GM21390 (cell line): ENCODE data around the gene PTPRF.

Experiments
- ATAC-seq: cut with Tn5 transposase; IDR thresholded peaks from one replicate; pipeline ENCODE4 v1.9.1; 2021; ENCODE audit not compliant: unreplicated experiment

The PTPRF gene

DNA sequence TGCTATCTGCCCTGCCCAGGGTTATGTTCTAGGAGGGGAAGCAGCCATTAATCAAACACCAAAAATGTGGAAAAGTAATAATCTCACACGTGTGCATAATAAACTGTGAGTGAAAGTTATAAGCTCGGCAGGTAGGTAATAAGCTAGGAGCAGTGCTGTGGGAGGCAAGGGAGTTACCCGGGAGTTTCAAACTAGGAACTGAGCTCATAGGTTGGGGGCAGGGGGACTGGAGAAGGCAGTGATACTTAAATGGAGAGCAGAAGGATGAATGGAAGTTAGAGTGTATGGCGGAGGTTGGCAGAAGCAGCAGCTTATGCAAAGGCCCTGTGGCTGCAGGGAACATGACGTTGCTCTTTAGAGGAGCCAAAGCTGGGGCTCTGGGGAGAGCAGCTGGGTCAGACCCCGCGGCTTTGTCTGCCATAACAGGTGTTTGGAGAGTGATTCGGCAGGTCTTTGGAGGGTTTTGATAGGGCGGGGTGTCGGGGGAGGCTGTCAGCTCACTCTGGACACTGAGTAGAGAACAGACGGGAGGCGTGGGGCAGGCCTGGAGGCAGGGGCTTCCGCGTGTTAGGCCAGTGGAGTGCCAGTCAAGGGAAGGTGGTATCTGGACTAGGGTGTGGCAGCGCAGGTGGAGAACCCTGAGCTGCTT is 20.0 kb downstream of the PTPRF start:
- ATAC-seq: no peak

DNA sequence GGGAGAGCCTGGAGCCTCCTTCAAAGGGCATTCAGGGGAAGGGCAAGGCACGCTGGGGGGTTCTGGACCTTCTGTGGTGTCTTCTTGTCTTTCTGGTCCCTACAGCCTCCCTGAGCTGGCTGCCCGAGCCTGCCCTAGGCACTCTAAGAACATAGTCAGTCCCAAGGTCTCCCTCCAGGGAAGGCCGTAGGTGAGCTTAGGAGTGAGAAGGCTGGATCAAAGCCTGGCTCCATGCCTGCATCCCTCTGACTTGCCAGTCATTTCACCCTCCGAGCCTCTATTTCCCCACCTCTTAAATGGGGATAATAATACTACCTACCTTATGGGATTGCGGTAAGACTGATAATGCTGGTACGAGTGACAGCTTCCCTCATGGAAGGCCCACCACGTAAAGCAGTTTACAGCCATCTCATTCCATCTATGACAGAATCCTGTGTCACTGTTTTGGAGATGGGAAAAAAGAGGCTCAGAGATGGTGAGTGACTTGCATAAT is 20.8 kb downstream of the PTPRF start:
- ATAC-seq: no peak

DNA sequence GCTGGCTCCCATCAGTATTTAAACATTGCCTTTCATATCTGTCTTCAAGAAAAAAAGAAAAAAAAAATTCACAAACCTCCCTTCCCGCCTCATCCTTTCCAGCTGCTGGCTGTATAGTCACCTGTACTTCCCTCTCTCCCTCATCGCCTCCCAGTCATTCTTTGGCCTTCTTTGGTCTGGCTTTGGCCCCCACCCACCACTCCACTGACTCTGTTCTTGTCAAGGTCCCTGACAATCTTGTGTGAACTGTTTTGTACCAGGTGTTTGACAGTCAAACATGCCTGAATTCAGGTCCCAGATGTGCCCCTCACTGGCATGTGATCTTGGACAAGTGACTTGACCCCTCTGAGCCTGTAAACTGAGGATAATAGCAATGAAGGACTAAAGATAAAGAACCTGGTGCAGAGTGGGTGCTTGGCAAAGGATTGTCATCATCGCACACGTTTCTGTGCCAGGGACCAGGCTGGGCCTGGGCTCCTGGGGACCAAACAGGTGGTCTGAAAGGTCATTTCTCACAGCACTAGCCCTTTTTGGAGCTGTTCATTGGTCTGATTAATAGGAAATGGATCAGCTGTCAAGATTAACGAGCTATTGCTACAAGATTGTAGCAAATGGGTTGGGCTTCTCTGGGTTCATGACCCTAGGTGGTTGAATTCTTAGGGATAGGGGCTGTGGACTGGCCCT is 21.5 kb downstream of the PTPRF start:
- ATAC-seq: no peak

DNA sequence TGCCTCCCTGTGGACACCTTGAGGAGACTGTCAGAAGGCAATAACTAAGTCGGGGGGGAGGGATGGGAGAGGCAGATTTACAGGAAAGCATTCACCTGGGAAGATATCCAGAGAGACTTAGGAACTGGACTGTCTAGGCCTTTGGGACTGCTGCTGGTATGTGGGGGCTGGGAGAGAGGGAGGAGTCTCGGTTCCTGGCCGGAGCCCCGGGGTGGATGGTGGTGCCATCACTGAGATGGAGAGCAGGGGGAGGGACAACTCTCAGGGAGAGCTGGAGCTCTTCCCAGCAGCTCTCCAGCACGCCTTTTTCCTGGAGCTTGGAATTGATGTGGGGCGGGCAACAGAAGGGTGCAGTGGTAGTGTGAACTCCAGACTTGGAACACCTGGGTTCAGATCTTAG is 22.1 kb downstream of the PTPRF start:
- ATAC-seq: no peak

DNA sequence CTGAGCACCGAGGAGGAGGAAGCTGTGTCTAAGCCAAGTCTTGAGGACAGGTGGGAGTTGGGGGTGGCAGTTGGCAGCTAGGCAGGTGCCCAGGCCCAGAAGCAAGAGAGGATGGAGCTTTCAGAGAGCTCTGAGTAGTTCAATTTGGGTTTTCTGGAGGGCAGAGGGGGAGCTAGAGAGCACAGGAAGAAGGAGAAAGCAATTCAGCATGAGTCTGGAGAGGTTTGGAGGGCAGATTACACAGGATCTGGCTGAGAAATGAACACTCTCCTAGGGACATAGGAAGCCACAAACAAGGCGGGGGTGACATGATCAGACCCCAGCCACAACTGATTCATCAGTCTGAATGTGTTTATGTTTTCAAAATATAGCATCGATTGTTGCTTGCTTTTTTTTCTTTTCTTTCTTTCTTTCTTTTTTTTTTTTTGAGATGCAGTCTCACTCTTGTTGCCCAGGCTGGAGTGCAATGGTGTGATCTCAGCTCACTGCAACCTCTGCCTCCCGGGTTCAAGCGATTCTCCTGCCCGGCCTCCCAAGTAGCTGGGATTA is 23.8 kb downstream of the PTPRF start:
- no peak for ATAC-seq

DNA sequence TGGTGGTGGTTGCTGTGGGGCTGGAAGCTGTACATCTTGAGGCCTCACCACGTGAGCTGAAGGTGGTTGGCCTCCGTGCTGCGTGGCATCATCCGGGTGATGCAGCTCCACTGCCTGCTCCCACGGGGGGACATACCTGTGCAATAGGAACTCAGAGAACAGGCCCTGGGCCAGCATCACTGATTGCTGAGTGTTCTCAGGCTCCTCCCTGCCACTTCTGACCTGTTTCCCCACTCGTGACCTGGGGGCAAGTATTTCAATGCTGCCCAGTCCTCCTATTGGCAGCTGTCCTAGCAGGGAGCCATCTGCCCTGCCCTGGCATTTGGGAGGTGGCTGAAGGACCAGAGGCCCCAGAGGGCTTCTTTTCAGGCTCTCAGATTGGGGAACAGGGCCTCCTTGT is 26.1 kb downstream of the PTPRF start:
- ATAC-seq: no peak

DNA sequence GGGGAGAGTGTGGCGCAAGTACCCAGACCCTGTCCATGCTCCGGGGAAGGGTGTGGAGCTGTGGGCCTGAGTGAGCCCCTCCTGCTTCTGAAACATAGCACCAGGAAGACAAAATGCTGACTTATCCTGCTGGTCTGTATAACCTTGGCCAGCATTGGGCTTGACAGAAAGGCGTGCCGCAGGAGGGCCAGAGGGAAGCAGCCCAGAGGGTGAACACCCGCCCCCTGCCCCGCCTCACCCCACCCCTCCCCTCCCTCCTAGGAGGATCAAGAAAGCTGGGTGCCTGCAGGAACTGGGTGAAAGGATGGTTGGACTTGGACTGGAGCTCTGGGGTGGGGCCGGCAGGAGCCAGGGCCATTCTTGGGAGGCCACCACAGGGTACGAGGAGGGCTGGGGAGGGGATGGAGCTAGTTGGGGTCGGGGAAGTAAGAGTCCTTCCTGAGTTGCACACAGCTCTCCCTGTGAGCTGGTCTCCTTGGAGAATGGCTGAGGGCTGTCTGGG is 27.1 kb downstream of the PTPRF start:
- ATAC-seq: no peak

DNA sequence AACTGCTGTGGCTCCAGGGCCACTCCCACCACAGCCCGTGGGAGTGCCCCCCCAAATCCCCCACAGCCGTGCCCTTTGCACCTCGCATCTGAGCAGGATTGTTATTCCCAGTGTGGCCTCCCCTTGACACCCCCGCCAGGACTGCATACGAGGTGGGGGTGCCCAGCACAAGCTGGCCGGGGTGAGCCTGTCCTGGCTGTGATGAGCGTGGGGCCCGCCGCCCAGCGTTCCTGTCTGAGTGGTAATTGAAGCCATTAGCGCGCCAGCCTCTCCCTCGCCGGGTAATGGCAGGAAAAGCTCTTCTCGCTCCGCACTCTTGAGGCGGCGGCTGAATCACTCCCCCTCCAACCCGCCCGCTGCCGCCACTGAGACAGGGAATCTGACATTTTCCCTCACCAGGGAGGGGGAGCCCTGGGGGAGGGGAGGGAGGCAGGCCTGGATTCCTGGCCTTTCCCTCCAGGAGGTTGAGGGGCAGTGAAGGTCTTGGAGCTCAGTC is 27.7 kb downstream of the PTPRF start:
- no peak for ATAC-seq

DNA sequence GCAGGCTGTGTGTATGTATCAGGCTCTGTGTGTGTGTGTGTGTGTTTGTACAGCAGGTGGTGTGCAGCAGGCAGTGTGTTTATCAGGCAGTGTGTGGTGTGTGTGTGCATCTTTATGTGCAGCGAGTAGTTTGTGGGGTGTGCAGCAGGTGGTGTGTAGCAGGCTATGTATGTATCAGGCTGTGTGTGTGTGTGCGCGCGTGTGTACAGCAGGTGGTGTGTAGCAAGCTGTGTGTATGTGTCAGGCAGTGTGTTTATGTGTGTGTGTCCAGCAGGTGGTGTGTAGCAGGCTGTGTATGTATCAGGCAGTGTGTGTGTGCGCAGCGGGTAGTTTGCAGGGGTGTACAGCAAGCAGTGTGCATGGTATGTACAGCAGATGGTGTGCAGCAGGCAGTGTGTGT is 29.0 kb downstream of the PTPRF start:
- no peak for ATAC-seq

DNA sequence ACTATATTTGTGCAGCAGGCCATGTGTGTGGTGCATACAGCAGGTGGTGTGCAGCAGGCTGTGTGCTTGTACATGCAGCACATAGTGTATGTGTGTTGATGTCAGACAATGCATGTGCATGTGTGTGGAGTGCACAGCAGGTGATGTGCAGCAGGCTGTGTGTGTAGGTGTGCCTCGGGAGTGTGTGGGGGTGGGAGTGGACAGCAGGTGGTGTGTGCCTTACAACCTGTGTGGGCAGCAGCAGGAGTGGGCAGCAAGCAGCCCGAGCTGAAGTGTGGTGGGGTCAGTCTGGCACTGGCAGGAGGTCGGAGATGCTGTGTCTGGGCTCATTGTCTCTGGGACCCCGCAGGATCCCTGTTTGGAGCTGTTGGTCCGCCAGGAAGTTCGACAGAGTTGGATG is 29.6 kb downstream of the PTPRF start:
- no peak for ATAC-seq

DNA sequence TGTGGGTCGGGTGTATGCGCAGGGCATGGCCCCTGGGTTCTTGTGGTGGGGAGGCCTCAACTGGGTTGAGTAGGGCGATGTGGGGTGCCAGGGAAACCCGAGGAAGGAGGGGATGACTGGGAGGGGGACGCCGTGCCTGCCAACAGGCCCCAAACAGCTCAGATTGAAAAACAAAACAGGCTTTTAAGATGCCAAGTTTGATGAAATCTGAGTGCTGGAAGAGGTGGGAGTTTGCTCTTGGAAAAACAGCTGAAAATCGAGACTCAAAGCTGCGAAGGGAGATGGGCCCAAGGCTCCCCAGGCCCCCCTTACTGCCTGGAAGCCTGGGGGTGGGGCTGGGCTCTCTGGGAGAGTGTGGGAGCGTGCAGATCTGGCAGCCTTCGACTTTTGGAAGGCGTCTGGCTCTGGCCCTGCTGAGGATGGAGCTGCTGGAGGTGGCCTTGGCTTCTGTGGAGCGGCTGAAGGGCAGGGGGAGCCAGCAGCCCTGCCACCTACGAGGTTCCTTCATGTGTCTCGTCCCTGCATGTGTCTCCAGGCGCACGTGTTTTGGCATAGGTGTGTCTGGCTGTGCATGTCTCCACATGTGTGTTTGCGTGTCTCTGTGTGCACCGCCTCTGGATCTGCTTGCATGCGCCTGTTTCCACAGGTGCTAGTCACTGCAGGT is 33.3 kb downstream of the PTPRF start:
- ATAC-seq: no peak

DNA sequence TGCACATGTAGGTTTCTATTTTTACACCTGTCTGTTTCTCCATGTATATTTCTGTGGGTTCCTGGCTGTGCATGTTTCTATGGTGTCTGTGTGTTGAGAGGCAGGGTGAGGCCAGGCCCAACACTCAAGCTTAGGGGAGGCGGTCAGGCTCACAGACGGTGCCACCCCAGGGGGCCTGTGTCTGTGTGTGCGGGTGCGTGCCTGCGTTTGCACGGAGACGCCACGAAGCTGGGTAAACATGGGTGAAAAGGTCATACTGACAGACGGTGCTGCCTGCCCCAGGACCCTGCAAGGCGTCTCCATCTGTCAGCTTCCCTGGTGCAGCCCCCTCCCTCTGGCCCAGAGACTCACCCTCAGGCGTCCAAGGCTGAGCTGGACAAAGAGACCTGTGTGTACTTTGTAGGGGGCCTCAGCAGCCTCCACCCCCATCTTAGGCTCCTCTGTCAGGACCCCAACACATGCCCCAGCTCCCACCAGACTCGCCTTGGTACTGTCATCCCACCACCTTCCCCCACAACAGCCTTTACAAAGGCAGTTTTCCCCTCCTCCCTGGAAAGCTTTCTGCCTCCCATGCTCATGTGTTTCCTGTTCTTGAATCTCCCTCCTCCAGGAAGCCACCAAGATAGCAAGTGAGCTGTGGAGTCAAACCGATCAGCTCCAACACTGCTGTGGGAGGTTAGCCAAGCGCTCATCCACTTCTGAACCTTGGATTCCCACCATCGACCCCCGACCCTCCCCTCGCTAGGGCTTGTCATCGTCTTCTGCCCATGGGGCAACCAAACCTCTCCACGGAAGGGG is 34.1 kb downstream of the PTPRF start:
- no peak for ATAC-seq

DNA sequence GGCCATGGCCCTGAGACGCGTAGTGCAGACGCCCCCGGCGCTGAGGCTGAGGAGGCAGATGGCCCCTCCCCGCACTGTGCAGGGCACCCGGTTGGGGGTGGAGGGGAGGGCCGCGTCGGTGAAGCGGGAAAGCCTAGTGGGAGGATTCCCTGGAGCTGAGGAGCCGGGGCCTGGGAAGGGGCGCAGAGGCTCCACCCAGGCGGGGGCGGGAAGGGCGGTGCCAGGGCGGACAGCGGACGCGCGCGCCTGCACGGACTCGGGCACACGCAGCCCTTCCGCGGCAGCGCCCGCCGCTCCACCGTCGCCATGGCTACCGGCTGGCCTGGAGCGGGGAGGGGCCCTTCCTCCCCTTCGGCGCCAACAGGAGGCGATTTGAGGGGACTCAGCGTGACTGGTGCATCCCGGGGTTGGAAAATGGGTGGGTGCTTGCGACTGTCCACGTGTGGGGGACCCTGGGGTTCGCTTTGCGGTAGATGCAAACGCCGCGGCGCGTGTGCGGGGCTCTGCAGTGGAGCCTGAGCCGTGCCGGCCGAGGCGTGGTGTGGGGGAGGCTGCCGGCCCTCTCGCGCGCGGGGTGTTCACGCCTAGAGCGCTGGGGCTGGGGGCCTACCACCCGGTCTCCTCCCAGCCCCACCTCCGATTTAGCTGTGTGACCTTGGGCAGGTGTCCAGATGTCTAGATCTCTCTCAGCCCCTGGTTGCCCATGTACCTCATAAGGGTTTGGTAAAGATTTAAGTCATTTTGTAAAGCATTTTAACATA is 35.1 kb downstream of the PTPRF start:
- ATAC-seq: no peak

DNA sequence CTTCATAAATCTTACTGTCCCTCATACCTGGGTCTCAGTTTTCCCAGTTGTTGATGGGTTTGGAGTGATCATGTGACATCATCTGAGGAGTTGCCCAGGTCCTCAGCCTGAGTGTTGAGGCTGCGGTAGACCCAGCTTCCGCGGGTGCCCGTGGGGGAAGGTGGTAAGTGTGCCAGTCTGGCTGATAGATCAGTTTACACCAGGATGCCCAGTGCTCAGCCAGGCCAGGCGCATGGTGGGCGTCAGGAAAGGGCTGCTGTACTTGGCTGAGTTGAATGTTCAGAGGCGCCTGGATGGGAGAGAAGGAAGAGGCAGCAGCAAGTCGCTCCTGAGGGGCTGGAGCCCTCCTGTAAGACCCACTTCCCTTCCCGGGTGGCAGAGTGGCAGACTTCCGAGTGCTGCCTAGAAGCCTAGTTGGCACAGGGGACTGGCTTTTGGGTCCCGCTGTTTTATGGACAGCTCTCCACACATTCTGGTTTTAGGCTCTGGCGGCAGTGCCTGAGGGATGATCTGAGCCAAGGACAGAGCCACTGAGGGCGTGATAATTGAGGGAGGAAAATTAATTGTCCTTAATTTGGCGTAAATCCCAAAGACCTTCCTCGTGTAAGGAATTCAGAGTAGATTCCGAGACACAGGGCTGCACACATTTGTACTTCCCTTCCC is 35.8 kb downstream of the PTPRF start:
- ATAC-seq: no peak

DNA sequence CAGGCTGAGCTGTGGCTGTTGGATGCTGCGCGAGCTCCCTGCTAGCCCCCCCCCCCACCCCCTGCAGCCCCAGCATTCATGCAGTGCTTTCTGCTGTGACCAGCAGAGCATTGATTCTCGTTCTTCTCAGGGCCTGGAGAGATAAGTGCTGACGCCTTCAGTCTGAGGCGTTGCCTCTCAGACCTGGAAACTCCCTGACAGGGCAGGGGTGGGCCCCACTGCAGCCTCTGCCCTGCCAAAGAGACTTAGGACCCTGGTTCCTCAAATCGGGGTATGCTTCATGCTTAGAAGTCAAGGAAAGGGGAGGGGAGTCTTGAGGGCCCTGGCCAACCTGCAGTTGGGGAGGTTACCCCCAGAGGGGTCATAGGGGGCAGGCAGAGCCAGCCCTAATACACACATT is 38.5 kb downstream of the PTPRF start:
- ATAC-seq: no peak

DNA sequence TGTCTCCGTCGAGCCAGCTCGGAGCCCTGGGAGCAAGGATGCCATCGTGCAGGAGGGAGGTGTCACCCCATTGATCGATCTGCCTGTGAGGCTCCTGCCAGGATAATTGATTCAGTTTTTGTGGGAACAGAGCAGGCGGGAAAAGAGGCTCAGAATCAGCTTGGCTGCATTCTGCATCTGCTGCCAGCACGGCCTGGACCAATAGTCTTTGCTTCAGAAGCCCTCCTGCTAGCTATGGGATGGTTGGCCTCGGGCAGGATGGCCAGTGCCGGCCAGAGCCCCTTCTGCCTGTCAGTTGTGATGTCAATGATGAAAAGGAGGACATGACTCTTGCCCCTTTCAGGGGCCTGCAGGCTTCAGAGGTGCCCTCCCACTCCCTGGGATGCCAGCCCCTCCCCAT is 39.6 kb downstream of the PTPRF start:
- ATAC-seq: no peak

DNA sequence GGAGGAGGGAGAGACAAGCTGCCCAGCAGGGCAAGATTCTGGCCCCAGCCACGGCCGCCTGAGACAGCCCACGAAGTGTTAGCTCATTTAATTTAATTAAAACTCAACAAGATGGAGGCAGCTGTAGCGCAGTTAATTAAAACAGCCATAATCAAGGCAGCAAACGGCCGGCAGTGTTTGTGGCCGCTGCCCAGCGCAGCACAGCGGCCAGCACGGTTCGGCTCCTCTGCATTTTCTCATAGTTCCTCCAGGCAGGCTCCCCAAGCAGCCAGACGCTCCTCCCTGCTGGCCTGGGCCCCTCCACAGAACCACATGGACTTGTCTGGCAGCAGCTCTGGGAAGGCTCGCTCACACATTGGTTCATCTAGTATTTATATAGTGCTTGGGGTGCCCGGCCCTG is 40.0 kb downstream of the PTPRF start:
- no peak for ATAC-seq

DNA sequence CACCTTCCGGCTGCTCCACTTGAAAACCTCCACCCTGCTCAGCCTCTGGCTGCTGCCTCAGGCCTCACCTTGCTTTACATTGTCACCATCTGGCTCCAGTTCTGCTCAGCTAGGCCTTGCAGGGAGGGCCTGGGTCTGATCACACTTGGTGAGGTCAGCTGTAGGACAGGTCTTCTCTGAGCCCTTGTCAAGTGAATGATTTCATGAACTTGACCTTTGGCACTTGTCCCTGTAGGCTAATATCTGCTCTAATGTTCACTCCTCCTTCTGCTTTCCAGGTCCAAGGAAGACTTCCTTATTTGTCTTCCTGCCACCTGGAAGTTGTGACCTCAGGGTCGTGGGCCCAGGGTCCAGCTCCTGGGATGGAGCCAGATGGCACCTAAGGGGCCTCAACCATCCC is 41.4 kb downstream of the PTPRF start:
- ATAC-seq: no peak

DNA sequence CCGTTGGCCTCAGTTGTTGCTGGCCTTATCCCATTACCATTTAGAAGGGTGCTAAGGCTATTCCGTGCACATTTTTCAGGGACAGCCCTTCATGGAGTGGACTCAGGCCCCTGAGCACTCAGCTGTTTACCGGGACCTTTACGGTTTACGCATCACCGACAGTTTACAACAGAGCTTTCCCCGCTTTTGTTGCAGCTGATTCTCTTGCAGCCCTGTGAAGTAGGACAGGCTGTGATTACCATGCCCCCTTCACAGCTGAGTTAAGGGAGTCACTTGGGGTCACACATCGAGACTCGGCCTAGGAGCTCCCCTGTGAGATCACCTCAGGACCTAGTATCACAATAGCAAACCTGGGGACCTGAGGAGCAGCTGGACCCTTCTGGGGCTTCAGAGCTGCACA is 41.9 kb downstream of the PTPRF start:
- ATAC-seq: no peak
